Measurements from ENCODE around the gene EDC4. TPM values are rescaled to one million over a fixed set of nuclear protein-coding genes. Genes with fewer than 3 reads are reported as not detected.

EDC4 gene
- total and polyA plus RNA-seq, 2 of the 13 experiments (the other 11 are each of a cell fraction or from before 2014, with no cell fraction given) = 51.4 to 59.1 TPM

DNA sequence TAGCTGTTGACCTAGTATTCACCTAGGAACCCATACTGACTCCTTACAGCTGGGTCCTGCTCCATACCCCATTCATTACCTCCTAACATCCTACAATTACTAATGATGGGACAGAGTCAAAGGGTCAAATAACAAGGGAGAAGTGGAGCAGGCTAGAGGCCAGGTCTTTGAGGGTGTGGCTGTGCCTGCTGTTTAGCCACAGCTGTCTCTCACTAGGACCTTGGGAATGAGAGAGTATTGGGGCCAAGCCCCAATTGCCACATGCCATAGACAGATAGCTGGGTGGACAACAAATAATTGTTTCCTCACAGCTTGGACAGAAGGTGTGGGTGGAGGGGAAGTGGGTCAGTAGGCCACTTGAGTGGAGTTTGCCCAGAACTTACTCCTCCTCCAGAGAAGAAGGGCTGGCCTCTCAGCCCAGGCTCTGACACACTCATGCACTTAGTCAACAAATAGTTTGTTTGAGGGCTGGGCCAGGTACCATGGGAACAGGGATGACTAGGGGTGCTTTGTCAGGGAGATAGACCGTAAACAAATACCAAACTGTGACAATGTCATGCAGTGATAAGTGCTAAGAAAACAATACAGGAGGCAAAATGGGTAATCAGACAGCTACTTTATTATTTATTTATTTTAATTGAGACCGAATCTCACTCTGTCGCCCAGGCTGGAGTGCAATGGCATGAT is 15.2 kb upstream of the EDC4 start (continued):
- TF ChIP-seq, protein P1, sequence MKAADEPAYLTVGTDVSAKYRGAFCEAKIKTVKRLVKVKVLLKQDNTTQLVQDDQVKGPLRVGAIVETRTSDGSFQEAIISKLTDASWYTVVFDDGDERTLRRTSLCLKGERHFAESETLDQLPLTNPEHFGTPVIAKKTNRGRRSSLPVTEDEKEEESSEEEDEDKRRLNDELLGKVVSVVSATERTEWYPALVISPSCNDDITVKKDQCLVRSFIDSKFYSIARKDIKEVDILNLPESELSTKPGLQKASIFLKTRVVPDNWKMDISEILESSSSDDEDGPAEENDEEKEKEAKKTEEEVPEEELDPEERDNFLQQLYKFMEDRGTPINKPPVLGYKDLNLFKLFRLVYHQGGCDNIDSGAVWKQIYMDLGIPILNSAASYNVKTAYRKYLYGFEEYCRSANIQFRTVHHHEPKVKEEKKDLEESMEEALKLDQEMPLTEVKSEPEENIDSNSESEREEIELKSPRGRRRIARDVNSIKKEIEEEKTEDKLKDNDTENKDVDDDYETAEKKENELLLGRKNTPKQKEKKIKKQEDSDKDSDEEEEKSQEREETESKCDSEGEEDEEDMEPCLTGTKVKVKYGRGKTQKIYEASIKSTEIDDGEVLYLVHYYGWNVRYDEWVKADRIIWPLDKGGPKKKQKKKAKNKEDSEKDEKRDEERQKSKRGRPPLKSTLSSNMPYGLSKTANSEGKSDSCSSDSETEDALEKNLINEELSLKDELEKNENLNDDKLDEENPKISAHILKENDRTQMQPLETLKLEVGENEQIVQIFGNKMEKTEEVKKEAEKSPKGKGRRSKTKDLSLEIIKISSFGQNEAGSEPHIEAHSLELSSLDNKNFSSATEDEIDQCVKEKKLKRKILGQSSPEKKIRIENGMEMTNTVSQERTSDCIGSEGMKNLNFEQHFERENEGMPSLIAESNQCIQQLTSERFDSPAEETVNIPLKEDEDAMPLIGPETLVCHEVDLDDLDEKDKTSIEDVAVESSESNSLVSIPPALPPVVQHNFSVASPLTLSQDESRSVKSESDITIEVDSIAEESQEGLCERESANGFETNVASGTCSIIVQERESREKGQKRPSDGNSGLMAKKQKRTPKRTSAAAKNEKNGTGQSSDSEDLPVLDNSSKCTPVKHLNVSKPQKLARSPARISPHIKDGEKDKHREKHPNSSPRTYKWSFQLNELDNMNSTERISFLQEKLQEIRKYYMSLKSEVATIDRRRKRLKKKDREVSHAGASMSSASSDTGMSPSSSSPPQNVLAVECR (CRISPR knock-in tag; IDR thresholded peaks at IDR 0.05; ENCODE audit: borderline replicate concordance) = peak; percentile 77; the same call in 1 of the 2 replicates
- TF ChIP-seq ZNF839 (CRISPR knock-in tag; IDR thresholded peaks at IDR 0.05; ENCODE audit: borderline replicate concordance) = no peak
- no peak for TF ChIP-seq NCOA1 (CRISPR knock-in tag; IDR thresholded peaks at IDR 0.05)
- TF ChIP-seq POLR2G (IDR thresholded peaks at IDR 0.05; ENCODE audit: low read depth, low read length) = no peak
- peak; percentile 71; the same call in 1 of the 2 replicates for TF ChIP-seq FOXJ3 (CRISPR knock-in tag; IDR thresholded peaks at IDR 0.05; ENCODE audit: borderline replicate concordance)
- TF ChIP-seq, protein P2, sequence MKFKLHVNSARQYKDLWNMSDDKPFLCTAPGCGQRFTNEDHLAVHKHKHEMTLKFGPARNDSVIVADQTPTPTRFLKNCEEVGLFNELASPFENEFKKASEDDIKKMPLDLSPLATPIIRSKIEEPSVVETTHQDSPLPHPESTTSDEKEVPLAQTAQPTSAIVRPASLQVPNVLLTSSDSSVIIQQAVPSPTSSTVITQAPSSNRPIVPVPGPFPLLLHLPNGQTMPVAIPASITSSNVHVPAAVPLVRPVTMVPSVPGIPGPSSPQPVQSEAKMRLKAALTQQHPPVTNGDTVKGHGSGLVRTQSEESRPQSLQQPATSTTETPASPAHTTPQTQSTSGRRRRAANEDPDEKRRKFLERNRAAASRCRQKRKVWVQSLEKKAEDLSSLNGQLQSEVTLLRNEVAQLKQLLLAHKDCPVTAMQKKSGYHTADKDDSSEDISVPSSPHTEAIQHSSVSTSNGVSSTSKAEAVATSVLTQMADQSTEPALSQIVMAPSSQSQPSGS (CRISPR knock-in tag; IDR thresholded peaks at IDR 0.05) = no peak
- peak; percentile 26; the same call in 1 of the 2 replicates for TF ChIP-seq EHMT2 (IDR thresholded peaks at IDR 0.05; ENCODE audit: borderline replicate concordance, low read depth, low read length)
- TF ChIP-seq, protein P3, sequence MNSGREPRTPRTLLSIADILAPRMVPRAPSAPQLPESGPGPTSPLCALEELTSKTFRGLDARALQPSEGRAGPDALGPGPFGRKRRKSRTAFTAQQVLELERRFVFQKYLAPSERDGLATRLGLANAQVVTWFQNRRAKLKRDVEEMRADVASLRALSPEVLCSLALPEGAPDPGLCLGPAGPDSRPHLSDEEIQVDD (CRISPR knock-in tag; IDR thresholded peaks at IDR 0.05; ENCODE audit: borderline replicate concordance) = no peak
- no peak for TF ChIP-seq JUND (CRISPR knock-in tag; IDR thresholded peaks at IDR 0.05)
- TF ChIP-seq, protein P4, sequence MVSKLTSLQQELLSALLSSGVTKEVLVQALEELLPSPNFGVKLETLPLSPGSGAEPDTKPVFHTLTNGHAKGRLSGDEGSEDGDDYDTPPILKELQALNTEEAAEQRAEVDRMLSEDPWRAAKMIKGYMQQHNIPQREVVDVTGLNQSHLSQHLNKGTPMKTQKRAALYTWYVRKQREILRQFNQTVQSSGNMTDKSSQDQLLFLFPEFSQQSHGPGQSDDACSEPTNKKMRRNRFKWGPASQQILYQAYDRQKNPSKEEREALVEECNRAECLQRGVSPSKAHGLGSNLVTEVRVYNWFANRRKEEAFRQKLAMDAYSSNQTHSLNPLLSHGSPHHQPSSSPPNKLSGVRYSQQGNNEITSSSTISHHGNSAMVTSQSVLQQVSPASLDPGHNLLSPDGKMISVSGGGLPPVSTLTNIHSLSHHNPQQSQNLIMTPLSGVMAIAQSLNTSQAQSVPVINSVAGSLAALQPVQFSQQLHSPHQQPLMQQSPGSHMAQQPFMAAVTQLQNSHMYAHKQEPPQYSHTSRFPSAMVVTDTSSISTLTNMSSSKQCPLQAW (CRISPR knock-in tag; IDR thresholded peaks at IDR 0.05) = 0 out of 2 replicates have a peak, but pooled peaks have one; percentile 44
- no peak for TF ChIP-seq POGZ (CRISPR knock-in tag; IDR thresholded peaks at IDR 0.05)
- TF ChIP-seq ZNF264 (CRISPR knock-in tag; IDR thresholded peaks at IDR 0.05) = peak; percentile 55; the same call in 1 of the 2 replicates
- TF ChIP-seq, protein P5, sequence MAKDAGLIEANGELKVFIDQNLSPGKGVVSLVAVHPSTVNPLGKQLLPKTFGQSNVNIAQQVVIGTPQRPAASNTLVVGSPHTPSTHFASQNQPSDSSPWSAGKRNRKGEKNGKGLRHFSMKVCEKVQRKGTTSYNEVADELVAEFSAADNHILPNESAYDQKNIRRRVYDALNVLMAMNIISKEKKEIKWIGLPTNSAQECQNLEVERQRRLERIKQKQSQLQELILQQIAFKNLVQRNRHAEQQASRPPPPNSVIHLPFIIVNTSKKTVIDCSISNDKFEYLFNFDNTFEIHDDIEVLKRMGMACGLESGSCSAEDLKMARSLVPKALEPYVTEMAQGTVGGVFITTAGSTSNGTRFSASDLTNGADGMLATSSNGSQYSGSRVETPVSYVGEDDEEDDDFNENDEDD (CRISPR knock-in tag; IDR thresholded peaks at IDR 0.05; ENCODE audit: borderline replicate concordance) = no peak
- TF ChIP-seq, protein P6, sequence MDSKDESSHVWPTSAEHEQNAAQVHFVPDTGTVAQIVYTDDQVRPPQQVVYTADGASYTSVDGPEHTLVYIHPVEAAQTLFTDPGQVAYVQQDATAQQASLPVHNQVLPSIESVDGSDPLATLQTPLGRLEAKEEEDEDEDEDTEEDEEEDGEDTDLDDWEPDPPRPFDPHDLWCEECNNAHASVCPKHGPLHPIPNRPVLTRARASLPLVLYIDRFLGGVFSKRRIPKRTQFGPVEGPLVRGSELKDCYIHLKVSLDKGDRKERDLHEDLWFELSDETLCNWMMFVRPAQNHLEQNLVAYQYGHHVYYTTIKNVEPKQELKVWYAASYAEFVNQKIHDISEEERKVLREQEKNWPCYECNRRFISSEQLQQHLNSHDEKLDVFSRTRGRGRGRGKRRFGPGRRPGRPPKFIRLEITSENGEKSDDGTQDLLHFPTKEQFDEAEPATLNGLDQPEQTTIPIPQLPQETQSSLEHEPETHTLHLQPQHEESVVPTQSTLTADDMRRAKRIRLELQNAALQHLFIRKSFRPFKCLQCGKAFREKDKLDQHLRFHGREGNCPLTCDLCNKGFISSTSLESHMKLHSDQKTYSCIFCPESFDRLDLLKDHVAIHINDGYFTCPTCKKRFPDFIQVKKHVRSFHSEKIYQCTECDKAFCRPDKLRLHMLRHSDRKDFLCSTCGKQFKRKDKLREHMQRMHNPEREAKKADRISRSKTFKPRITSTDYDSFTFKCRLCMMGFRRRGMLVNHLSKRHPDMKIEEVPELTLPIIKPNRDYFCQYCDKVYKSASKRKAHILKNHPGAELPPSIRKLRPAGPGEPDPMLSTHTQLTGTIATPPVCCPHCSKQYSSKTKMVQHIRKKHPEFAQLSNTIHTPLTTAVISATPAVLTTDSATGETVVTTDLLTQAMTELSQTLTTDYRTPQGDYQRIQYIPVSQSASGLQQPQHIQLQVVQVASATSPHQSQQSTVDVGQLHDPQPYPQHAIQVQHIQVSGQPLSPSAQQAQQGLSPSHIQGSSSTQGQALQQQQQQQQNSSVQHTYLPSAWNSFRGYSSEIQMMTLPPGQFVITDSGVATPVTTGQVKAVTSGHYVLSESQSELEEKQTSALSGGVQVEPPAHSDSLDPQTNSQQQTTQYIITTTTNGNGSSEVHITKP (CRISPR knock-in tag; IDR thresholded peaks at IDR 0.05; ENCODE audit: low read depth) = 0 out of 2 replicates have a peak, but pooled peaks have one; percentile 13
